Measurements from ENCODE around the gene CCDC83.

The CCDC83 gene

GRCh38 chr11:85930879-85931366 is 75.7 kb downstream of the CCDC83 start:
- DNase-seq (ENCODE audit: low read depth), result no peak
- no peak for TF ChIP-seq CTCF (IDR thresholded peaks at IDR 0.05; ENCODE audit: control insufficient read depth, insufficient read depth, low read depth, low read length, missing control alignments)

GRCh38 chr11:85934596-85935169 is 79.5 kb downstream of the CCDC83 start:
- TF ChIP-seq CTCF (IDR thresholded peaks at IDR 0.05; ENCODE audit: control insufficient read depth, insufficient read depth, low read depth, low read length, missing control alignments), result no peak
- no peak for DNase-seq (ENCODE audit: low read depth)
- no peak overlapping the region for H3K4me3 ChIP-seq (ENCODE audit: control insufficient read depth, low read depth, low read length)

More at GRCh38 chr11:85930879-85931366, 75.7 kb downstream of the CCDC83 start:
- H3K4me3 ChIP-seq (ENCODE audit: control insufficient read depth, low read depth, low read length), result no peak overlapping the region

GRCh38 chr11:85935751-85936150 is 80.6 kb downstream of the CCDC83 start:
- no peak for DNase-seq (ENCODE audit: low read depth)
- no peak for TF ChIP-seq CTCF (IDR thresholded peaks at IDR 0.05; ENCODE audit: control insufficient read depth, insufficient read depth, low read depth, low read length, missing control alignments)
- H3K4me3 ChIP-seq (ENCODE audit: control insufficient read depth, low read depth, low read length), result no peak overlapping the region

GRCh38 chr11:85937835-85938234 is 82.7 kb downstream of the CCDC83 start:
- no peak for DNase-seq (ENCODE audit: low read depth)
- TF ChIP-seq CTCF (IDR thresholded peaks at IDR 0.05; ENCODE audit: control insufficient read depth, insufficient read depth, low read depth, low read length, missing control alignments), result no peak
- H3K4me3 ChIP-seq (ENCODE audit: control insufficient read depth, low read depth, low read length), result no peak overlapping the region

- H3K4me3 ChIP-seq (ENCODE audit: control insufficient read depth, low read depth, low read length), result no peak overlapping the region
- no peak for DNase-seq (ENCODE audit: low read depth)
- no peak for TF ChIP-seq CTCF (IDR thresholded peaks at IDR 0.05; ENCODE audit: control insufficient read depth, insufficient read depth, low read depth, low read length, missing control alignments)
These were observed 84.2 kb downstream of the CCDC83 start for GRCh38 chr11:85939099-85940015.

GRCh38 chr11:85941380-85941973 is 86.3 kb downstream of the CCDC83 start:
- TF ChIP-seq CTCF (IDR thresholded peaks at IDR 0.05; ENCODE audit: control insufficient read depth, insufficient read depth, low read depth, low read length, missing control alignments), result peak; percentile 76
- no peak overlapping the region for H3K4me3 ChIP-seq (ENCODE audit: control insufficient read depth, low read depth, low read length)

More at GRCh38 chr11:85941380-85941973, 86.3 kb downstream of the CCDC83 start:
- no peak for DNase-seq (ENCODE audit: low read depth)
